ENCODE results near the gene HLA-A.

- TF ChIP-seq HMG20B (CRISPR knock-in tag; conservative IDR thresholded peaks at IDR 0.05), result no peak
- TF ChIP-seq PBX3 (CRISPR knock-in tag; IDR thresholded peaks at IDR 0.05; ENCODE audit: borderline replicate concordance), result no peak
- no peak for TF ChIP-seq MEIS1 (CRISPR knock-in tag; IDR thresholded peaks at IDR 0.05; ENCODE audit: borderline replicate concordance)
Measured at GRCh38 chr6:29947077-29947980, 5.0 kb downstream of the HLA-A start.

Data from HepG2 (cell line).